ENCODE data around the gene ACSS1.

DNA sequence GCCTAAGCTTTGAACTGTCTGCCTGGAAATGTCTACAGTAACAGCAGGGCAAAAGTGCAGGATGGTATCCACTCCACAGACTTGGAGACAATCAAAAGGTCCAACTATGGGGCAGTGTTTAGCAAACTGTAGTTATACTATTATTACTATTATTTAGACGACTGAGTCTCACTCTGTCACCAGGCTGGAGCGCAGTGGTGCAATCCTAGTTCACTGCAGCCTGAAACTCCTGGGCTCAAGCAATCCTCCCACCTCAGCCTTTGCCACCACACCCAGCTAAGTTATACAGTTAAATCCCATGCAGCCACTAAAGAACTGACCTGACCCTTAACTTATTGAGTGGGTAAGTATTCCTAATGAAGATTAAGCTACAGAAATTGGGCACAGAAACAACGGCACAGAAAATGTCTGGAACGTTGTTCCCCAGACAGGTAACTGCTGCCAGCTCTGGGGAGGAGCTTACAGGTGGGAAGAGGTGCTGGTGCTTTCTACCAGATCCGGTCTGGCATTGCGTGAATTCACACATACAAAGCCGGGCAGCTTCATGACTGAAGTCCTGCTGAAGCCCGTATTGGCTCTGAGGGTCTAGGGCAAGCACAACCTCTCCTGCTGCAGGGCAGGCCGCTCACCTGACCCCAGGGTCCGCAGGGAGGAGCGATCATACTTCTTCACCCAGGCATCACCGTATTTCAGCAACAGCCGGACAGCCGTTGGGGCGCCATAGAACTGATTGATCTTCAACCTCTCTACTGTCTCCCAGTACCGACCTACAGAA is 38.4 kb downstream of the ACSS1 start:
- TF ChIP-seq GATA2 (IDR thresholded peaks at IDR 0.05; ENCODE audit: low read depth, low read length): no peak
- no peak for TF ChIP-seq GATA3 (IDR thresholded peaks at IDR 0.05; ENCODE audit: low read depth, low read length)
